WTC11 (cell line): ENCODE results near the gene NEK8. TPM values are rescaled to one million over a fixed set of nuclear protein-coding genes. Genes with fewer than 3 reads are reported as not detected.
A peak's percentile ranks its signal among the peaks of the same experiment; 100 is the strongest.

ENCODE experiments used
- ATF2 ChIP-seq: sonication (generic); formaldehyde crosslinking; IDR thresholded peaks from 2 replicates; pipeline ENCODE4 v1.8.1; 2022; ENCODE audit warnings: low read depth, missing genetic modification reagents, borderline replicate concordance
- ATF6 ChIP-seq: sonication (generic); formaldehyde crosslinking; IDR thresholded peaks from 2 replicates; pipeline ENCODE4 v1.8.1; 2023; ENCODE audit warnings: mild to moderate bottlenecking, missing genetic modification reagents
- ETV6 ChIP-seq: sonication (generic); formaldehyde crosslinking; IDR thresholded peaks from 2 replicates; pipeline ENCODE4 v1.8.1; 2022; ENCODE audit warnings: mild to moderate bottlenecking, missing genetic modification reagents
- FOXK1 ChIP-seq: sonication (generic); formaldehyde crosslinking; IDR thresholded peaks from 2 replicates; pipeline ENCODE4 v1.8.0; 2022; ENCODE audit warnings: mild to moderate bottlenecking, moderate library complexity, missing genetic modification reagents
- JUN ChIP-seq: sonication (generic); formaldehyde crosslinking; IDR thresholded peaks from 2 replicates; pipeline ENCODE4 v1.8.0; 2023; ENCODE audit warnings: mild to moderate bottlenecking, missing genetic modification reagents
- RORB ChIP-seq: fragments of 250-450 bp; sonication (Bioruptor Pico); IDR thresholded peaks from 2 replicates; pipeline ENCODE4 v1.9.0; 2021; ENCODE audit warnings: mild to moderate bottlenecking
- SMAD3 ChIP-seq: sonication (generic); formaldehyde crosslinking; IDR thresholded peaks from 2 replicates; pipeline ENCODE4 v1.8.0; 2022; ENCODE audit warnings: missing genetic modification reagents, mild to moderate bottlenecking, borderline replicate concordance
- SP1 ChIP-seq: sonication (generic); formaldehyde crosslinking; conservative IDR thresholded peaks from 2 replicates; pipeline ENCODE4 v1.8.1; 2022; ENCODE audit warnings: missing genetic modification reagents
- TEAD4 ChIP-seq: sonication (generic); formaldehyde crosslinking; IDR thresholded peaks from 2 replicates; pipeline ENCODE4 v1.8.0; 2022; ENCODE audit warnings: mild to moderate bottlenecking, missing genetic modification reagents
- ZNF138 ChIP-seq: sonication (generic); formaldehyde crosslinking; conservative IDR thresholded peaks from 2 replicates; pipeline ENCODE4 v1.8.1; 2022; ENCODE audit warnings: mild to moderate bottlenecking, moderate library complexity, missing genetic modification reagents
- ZNF317 ChIP-seq: sonication (generic); formaldehyde crosslinking; IDR thresholded peaks from 2 replicates; pipeline ENCODE4 v1.8.1; 2023; ENCODE audit warnings: low read depth, mild to moderate bottlenecking, moderate library complexity, missing genetic modification reagents, borderline replicate concordance
- total RNA-seq: library from RNA; stranded (reverse); gene quantifications from 3 replicates; pipeline ENCODE4 v1.2.3, GENCODE V29; 2021
- TF ChIP-seq, protein P1 (sequence below): sonication (generic); formaldehyde crosslinking; IDR thresholded peaks from 2 replicates; pipeline ENCODE4 v1.8.0; 2023; ENCODE audit warnings: missing genetic modification reagents, mild to moderate bottlenecking, borderline replicate concordance
- TF ChIP-seq, protein P2 (sequence below): sonication (generic); formaldehyde crosslinking; IDR thresholded peaks from 2 replicates; pipeline ENCODE4 v1.8.1; 2023; ENCODE audit warnings: mild to moderate bottlenecking, moderate library complexity, missing genetic modification reagents
- TF ChIP-seq, protein P3 (sequence below): sonication (generic); formaldehyde crosslinking; IDR thresholded peaks from 2 replicates; pipeline ENCODE4 v1.8.1; 2022; ENCODE audit warnings: mild to moderate bottlenecking, moderate library complexity, missing genetic modification reagents
- TF ChIP-seq, protein P4 (sequence below): fragments of 250-450 bp; sonication (Bioruptor Pico); IDR thresholded peaks from 2 replicates; pipeline ENCODE4 v1.9.0; 2021; ENCODE audit warnings: mild to moderate bottlenecking

NEK8 gene
- total RNA-seq, 1 experiment from 2014 or later = 25.0 TPM

DNA sequence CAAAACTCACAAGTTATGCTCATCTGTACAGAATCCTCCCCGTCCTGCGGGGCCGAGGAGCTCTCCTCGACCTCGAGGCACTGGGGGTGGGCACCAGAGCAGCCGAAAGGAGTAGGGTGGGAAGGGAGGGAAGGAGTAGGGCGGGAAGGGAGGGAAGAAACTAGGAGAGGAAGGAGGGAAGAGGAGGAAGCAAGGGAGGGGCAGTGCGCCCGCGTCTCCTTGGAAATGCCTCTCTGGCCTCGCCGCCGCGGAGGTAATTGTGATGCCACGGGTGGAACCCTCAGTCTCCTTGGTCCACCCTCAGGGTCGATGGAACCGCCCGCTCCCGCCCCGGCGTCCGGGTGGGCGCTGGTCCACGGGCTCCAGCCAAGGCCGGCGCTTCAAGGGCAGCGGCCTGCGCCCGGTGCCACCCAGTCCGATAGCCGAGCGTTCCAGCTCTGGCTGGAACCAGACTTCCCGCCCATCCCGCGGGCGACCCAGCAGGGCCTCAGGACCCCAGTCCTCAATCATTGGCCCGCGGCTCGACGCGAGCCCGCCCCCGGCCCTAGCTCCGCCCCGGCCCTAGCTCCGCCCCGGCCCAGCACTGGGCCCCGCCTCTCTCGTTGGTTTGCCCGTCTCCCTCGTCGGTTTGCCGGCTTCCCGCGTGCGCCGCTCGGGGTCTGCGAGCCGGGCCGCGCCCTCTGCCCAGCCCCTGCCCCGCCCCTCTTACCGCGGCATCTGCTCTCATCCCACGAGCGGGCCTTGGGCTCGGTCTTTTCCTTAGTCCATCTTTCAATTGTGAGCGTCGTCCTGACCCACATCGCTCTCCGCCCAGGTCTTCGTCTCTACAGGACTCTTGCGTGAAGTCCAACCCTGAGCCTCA, 17.5 kb upstream of the NEK8 start (continued):
- TF ChIP-seq ATF2 (CRISPR knock-in tag) = no peak
- TF ChIP-seq RORB (CRISPR knock-in tag) = no peak
- TF ChIP-seq, protein P1, sequence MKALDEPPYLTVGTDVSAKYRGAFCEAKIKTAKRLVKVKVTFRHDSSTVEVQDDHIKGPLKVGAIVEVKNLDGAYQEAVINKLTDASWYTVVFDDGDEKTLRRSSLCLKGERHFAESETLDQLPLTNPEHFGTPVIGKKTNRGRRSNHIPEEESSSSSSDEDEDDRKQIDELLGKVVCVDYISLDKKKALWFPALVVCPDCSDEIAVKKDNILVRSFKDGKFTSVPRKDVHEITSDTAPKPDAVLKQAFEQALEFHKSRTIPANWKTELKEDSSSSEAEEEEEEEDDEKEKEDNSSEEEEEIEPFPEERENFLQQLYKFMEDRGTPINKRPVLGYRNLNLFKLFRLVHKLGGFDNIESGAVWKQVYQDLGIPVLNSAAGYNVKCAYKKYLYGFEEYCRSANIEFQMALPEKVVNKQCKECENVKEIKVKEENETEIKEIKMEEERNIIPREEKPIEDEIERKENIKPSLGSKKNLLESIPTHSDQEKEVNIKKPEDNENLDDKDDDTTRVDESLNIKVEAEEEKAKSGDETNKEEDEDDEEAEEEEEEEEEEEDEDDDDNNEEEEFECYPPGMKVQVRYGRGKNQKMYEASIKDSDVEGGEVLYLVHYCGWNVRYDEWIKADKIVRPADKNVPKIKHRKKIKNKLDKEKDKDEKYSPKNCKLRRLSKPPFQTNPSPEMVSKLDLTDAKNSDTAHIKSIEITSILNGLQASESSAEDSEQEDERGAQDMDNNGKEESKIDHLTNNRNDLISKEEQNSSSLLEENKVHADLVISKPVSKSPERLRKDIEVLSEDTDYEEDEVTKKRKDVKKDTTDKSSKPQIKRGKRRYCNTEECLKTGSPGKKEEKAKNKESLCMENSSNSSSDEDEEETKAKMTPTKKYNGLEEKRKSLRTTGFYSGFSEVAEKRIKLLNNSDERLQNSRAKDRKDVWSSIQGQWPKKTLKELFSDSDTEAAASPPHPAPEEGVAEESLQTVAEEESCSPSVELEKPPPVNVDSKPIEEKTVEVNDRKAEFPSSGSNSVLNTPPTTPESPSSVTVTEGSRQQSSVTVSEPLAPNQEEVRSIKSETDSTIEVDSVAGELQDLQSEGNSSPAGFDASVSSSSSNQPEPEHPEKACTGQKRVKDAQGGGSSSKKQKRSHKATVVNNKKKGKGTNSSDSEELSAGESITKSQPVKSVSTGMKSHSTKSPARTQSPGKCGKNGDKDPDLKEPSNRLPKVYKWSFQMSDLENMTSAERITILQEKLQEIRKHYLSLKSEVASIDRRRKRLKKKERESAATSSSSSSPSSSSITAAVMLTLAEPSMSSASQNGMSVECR (CRISPR knock-in tag) = peak; percentile 91; the same call in 1 of the 2 replicates
- TF ChIP-seq ZNF138 (CRISPR knock-in tag) = no peak
- peak; percentile 90 for TF ChIP-seq ETV6
- no peak for TF ChIP-seq TEAD4
- TF ChIP-seq, protein P2, sequence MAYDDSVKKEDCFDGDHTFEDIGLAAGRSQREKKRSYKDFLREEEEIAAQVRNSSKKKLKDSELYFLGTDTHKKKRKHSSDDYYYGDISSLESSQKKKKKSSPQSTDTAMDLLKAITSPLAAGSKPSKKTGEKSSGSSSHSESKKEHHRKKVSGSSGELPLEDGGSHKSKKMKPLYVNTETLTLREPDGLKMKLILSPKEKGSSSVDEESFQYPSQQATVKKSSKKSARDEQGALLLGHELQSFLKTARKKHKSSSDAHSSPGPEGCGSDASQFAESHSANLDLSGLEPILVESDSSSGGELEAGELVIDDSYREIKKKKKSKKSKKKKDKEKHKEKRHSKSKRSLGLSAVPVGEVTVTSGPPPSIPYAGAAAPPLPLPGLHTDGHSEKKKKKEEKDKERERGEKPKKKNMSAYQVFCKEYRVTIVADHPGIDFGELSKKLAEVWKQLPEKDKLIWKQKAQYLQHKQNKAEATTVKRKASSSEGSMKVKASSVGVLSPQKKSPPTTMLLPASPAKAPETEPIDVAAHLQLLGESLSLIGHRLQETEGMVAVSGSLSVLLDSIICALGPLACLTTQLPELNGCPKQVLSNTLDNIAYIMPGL (CRISPR knock-in tag) = peak; percentile 28; the same call in 1 of the 2 replicates
- no peak for TF ChIP-seq ZNF317 (CRISPR knock-in tag)
- peak; percentile 54; the same call in 1 of the 2 replicates for TF ChIP-seq SMAD3 (CRISPR knock-in tag)
- peak; percentile 38; the same call in 1 of the 2 replicates for TF ChIP-seq FOXK1
- TF ChIP-seq SP1 = peak; percentile 80
- TF ChIP-seq, protein P3, sequence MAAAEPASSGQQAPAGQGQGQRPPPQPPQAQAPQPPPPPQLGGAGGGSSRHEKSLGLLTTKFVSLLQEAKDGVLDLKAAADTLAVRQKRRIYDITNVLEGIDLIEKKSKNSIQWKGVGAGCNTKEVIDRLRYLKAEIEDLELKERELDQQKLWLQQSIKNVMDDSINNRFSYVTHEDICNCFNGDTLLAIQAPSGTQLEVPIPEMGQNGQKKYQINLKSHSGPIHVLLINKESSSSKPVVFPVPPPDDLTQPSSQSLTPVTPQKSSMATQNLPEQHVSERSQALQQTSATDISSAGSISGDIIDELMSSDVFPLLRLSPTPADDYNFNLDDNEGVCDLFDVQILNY (CRISPR knock-in tag) = peak; percentile 91
- TF ChIP-seq, protein P4, sequence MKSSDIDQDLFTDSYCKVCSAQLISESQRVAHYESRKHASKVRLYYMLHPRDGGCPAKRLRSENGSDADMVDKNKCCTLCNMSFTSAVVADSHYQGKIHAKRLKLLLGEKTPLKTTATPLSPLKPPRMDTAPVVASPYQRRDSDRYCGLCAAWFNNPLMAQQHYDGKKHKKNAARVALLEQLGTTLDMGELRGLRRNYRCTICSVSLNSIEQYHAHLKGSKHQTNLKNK (CRISPR knock-in tag) = peak; percentile 75; the same call in 1 of the 2 replicates
- no peak for TF ChIP-seq ATF6 (CRISPR knock-in tag)
- no peak; the same call in 1 of the 2 replicates for TF ChIP-seq JUN
- TF ChIP-seq, all 79 proteins: peak for 23
